ENCODE measurements around the gene ZNF837. TPM values are rescaled to one million over a fixed set of nuclear protein-coding genes. Genes with fewer than 3 reads are reported as not detected.

The ZNF837 gene
- total RNA-seq, 1 donor from 2014 or later: 1.5 TPM

DNA sequence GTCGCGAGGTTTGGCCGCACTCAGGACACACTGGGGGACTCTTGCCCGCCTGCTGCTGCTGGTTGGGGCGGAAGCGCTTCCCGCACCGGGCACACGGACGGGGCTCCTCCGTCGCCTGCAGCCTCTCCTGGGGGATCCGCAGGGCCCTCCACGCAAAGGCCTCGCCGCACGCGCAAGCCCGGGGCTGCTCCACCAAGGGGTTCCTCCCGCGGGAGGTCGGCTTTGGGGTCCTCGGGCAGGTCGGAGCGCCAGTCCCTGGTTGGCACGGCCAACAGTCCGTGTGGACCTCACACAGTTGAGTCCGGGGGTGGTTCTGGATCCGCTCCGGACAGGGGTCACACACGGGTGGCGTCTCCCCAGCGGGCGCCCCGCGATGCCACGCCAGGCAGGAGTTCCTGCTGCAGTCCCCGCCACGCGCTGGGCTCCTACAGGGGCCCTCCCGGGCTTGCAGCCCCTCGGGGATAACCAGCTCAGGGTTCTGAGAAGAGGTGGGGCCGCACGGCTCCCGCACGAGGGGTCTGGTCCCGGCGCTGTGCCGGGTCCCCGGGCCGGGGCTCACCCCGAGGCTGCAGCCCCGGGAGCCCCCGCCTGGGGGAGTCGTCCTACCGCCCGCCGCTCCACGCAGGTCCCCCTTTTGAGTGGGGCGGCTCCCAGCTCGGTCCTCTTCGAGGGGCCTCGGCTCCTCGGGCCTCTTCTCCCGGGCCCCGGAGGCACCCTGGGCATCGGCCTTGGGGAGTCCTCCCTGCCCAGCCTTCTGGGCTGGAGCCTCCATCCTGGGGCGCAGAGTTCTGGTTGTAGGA is 12.1 kb downstream of the ZNF837 start:
- DNase-seq: no peak

DNA sequence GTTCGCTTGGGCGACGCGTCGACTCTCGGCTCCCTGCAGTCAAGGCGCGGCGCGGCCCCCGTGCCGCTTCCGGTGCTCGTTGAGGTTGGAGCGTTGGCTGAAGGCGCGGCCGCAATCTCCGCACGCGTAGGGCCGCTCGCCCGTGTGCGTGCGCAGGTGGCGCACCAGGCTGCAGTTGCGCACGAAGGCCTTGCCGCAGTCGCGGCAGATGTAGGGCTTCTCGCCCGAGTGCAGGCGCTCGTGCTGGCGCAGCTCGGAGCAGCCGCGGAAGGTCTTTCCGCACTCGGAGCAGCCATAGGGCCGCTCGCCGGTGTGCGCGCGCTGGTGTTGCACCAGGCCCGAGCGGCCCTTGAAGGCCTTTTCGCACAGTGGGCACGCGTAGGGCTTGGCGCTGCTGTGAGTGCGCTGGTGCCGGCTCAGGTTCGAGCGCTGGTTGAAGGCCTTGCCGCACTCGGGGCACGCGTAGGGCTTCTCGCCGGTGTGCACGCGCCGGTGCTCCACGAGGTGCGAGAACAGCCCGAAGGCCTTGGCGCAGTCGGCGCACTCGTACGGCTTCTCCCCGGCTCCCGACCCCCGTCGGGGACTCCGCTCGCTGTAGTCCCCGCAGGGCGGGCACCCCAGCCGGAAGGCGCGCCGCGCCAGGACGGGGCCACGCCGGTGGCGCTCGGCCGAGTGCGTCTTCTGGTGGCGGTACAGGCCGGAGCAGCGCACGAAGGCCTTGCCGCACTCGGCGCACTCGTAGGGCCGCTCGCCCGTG is 13.0 kb downstream of the ZNF837 start:
- DNase-seq: no peak

DNA sequence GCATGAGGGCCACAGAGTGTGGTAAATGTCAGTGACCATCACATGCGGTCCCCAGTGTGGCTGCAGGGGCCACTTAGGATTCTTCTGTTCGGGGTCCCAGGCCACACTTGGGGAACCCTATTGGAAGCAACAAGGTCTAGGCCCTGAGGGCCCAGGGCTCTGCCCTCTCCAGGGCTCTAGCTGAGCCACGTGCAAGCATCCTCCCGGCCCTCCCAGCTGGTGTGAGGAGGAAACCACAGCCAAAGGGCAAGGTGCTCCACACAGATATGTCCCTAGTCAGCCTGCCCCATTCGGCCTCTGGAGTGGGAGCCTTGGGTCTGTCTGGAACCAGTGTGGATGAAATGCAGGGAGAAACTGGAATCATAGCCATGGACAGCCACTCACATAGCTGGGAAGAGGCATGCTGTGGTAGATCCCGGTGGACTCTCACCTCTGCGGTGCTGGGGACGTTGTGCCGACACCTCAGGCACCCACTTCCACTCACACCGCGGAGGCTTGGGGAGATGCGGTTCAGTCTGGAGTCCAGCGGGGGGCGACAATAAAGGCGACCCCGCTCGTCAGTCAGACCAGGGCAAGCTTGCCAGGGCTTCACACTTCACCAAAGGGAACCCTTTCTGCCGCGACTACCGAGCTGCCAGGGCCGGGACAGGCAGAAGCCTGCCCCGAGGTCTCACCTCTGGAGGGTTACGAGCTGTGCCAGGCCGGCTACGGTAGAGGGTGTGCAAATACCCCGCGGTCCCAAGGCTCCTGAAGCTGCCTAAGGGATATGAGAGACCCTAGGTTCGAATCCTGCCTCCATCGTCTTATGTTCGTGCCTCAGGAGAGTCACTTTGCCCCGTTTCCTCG is 14.0 kb downstream of the ZNF837 start:
- DNase-seq: no peak

DNA sequence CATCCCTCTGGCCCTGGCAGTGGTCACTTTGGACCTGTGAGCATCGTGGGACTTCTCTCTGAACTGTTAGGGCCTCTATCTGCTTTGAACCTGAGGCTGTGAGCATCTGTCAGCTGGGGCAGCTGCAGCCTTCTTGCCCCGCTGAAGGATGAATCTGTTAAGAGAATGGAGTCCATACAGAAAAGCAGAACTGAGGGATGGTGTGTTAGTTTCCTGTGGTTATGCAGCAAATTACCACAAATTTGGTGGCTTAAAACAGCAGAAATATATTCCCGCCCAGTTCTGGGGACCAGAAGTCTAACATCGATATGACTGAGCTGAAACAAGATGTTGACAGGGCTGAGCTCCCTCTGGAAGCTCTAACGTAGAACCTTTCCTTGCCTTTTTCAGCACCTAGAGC is 16.7 kb downstream of the ZNF837 start:
- no peak for DNase-seq

DNA sequence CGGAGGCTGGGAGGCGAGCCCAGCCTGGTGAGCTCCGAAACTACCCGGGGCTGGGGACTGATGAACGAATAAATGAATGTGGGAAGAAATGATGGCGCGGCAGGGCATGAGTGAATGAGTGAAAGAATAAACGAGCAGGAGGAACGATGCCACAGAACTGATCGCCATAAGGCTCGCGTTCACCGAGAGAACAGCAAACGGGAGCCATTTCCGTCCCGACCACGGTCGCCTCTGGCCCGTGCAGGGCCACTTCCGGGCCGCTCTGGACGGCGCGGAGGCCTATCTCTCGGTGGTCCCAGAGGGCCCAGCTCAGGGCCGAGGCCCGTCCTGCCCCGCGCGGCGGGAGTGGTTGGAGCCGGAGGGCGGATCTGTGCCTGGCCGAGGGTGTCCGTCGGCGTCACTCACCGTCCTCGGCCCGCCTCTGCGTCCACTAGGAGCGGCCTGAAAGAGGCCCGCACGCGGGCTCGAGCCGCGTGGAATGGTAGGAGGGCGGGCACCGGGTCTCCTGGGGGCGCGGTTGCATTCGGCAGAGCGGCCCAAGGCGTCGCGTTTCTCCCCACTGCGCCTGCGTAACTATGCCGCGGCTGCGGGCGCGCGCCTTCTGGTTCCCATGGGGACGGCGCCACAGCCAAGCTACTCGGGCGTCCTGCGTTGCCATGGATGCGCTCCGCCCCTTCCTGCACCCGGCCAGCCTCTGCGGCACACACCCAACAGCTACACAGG is 18.4 kb downstream of the ZNF837 start, which contains the start of gene ZNF497:
ZNF497 (minus strand) TSS at position 480 of the 723 bp plus-strand sequence. CDS start 5,116 bp downstream, outside the sequence.
- DNase-seq: peak; percentile 98

DNA sequence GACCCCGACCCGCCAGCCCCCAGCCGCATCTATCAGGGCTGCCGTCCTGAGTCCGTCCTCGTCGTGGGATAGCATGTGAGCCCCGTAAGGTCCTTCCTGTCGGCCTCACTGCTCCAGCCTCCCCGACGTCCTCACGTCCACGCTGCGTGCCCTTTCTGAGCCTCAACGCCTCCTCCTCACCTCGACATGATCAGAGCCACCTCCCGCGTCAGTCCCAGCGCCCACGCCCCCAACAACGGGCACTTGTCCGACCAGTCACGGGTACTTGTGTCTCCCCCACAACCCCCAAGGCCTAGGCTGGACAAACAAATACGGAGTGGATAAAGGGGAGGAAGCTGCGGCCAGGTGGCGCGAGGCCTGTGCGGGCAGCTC is 18.9 kb downstream of the ZNF837 start:
- DNase-seq: no peak

DNA sequence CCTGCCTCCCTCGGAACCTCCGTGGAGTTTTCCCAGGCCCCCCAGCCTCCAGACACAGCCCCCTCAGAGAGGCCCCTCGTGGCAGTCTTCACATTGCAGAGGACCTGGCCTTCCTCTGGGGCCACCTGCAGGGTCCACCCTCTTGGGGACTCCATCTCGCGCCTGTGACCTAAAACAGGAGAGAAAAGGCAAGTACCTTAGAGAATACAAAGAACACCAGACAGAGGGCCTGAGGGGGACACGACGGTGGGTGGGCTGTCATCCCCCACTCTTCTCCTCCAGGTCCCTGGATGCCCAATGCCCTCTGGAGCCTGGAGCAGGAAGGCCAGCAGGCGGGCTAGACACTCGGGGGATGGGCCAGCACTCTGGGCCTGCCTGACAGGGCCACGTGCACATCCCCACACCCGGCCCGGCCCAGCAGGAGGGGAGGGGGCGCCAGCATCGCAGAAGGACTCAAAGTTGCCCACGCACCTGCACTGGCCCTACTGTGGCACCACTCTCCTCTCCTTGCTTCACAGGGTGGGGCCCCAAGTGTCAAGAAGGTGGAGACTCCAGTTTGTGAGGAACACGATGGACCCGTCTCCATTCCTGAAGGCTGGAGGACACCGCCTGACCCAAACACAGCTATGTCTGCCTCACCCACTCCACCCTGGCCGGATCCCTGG is 23.2 kb downstream of the ZNF837 start:
- no peak for DNase-seq

DNA sequence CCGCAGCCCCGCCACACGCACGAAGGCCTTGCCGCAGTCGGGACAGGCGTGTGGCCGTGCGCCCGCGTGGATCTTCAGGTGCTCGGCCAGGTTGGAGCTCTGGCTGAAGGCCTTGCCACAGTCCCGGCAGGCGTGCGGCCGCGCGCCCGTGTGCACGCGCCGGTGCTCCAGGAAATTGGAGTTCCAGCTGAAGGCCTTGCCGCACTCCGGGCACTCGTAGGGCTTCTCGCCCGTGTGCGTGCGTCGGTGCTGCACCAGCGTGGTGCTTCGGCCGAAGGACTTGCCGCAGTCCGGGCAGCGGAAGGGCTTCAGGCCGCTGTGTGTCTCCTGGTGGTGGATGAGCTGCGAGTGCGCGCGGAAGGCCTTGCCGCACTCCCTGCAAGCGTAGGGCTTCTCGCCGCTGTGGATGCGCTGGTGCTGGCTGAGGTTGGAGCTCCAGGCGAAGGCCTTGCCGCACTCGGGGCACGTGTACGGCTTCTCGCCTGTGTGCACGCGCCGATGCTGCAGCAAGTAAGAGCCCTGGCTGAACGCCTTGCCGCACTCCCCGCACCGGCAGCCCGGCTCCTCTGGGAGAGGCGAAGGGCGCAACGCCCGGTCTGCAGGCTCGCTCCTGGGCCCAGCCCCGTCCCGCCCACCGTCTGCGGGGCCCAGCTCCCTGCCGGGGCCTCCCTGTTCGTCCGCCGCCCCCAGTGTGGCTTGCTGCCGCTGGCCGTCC is 23.9 kb downstream of the ZNF837 start:
- DNase-seq: peak; percentile 46

DNA sequence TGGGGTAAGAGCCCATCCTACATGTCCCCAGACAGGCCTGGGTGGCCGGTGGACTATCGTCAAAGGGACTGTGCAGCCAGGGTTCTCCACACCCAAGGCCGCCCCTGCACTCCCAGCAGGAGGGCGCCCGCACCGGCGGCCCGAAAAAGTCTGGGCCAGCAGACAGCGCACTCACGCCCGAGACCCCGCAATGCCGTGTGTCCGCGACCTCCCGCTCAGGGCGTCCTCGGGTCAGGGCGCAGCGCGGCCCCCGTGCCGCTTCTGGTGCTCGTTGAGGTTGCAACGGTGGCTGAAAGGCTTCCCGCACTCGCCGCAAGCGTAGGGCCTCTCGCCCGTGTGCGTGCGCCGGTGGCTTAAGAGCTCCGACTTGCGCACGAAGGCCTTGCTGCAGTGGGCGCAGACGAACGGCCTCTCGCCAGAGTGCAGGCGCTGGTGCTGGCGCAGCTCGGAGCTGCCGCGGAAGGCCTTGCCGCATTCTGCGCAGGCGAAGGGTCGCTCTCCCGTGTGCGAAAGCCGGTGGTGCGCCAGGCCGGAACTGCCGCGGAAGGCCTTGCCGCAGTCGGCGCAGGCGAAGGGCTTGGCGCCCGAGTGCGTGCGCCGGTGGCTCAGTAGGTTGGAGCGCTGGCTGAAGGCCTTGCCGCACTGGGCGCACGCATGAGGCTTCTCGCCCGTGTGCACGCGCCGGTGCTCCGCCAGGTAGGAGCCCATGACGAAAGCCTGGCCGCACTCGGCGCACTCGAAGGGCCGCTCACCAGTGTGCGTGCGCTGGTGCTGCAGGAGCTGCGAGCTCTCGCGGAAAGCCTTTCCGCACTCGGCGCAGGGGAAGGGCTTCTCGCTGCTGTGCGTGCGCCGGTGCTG is 24.7 kb downstream of the ZNF837 start:
- DNase-seq: peak; percentile 51

DNA sequence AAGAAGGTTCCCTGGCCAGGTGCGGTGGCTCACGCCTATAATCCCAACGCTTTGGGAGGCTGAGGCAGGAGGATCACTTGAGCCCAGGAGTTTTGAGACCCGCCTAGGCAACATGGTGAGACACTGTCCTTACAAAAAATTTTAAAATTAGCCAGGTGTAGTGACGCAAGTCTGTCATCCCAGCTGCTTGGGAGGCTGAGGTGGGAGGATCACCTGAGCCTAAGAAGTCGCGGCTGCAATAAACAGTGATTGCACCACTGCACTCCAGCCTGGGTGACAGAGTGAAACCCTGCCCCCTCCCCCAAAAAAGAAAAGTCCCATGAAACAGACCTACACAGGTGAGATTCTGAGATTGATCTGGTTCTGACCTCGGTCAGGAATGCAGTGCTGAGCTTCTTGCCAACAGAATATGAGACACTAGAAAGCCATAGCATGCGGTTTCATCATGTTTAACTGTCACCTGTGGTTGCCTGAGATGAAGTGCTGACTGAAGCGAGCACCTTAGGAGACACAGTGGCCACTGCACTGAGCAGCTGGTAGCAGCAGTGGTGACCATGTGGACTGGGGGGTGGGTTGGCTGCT is 25.5 kb downstream of the ZNF837 start:
- DNase-seq: no peak

DNA sequence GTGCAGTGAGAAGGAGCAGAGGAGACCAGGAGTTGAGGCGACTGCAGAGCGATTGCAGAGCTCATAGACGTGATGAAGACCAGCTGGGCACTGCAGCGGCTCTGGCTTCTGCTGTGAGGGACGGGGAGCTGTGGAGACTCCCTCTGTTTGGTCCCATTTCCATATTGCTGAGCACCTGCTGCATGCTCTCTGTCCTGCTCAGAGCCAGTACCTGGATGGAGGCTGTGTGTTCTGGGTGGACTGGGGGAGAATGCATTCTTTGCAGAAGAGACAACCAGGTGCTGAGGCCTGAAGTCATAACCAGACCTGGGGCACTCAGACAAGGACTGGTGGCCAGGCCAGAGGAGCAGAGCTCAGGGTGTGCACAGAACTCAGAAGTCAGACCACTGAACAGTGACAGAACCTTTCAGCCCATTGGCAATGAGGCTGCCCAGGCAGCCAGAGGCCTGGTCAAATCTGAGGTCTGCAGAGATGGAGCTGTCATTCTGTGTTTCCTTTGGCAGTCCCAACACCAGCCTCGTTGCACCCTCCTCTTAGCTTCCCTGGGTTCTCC is 26.3 kb downstream of the ZNF837 start:
- no peak for DNase-seq

DNA sequence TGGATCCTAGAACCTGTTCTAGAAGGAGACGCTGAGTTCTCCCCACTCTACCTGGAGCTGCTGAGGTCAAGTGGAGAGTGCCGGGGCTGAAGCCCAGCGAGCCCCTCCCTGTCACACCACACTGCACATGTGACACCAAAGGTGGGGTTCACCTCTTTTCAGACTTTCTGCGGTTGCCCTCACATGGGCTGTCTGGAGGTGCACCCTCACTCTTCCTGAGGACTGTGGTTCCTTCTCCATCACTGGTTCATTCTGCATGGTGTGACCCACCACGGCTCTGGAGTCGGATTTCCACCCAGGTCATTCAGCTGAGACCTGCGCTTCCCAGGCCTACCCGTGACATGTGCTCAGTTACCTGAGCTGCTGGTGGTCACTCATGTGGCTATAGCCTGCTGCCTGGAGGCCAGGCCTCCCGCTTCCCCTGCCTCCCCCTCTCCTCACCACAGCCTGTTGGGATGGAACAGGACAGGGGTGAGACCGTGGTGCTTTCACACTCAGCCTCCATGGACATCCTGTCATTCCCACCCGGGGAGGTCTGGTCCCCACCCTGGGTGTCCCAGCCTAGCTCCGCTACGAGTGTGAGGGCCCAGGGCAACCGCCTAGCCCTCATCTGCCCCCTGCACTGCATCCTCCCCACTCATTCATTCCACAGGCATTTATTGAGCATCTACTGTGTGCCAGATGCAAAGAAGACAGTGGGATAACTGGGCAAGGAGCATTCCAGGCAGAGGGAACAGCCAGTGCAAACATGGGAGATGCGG is 26.9 kb downstream of the ZNF837 start:
- DNase-seq: no peak

DNA sequence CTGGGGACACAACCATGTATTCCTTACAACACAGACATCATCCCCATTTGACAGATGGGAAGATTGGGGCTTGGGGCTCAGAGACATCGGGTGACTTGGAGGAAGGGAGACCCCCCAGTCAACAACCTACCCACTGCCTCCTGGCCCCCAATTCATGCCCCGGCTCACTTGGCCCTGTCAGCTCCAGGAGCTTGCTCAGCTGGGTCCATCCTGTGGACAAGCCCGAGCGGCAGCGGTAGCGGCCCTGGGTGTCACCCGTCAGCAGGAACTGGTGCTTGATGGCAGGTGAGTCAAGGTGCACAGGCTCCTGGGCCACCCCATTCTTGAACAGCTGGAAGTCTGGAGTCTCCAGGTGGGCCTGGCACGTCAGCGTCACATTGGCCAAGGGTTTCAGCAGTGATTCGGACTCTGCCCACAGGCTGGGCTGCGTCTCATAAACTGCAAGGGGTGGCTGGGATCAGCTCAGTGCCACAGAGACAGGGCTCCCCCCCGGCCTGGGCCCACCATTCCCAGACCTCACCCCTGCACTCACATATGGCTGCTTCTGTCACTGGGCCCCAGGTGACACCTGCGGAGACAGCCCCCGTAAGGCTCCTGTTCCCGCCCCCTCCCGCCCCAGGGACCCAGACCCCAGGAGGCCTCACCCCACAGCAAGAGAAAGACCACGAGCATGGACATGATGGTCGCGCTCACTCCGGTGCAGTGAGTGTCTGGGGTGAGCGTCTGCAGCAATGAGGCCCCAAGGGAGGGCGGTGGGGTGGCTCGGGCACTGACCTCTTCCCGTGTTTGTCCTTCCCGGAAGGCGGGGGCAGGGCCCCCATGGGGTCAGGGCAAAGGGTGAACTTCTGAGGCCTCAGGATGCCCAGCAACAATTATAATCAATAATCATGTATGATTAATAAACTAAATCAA is 27.8 kb downstream of the ZNF837 start, which contains the start of gene A1BG:
A1BG (minus strand) TSS at position 733 of the 912 bp plus-strand sequence; CDS start at position 678, 55 bp downstream.
- DNase-seq: no peak

DNA sequence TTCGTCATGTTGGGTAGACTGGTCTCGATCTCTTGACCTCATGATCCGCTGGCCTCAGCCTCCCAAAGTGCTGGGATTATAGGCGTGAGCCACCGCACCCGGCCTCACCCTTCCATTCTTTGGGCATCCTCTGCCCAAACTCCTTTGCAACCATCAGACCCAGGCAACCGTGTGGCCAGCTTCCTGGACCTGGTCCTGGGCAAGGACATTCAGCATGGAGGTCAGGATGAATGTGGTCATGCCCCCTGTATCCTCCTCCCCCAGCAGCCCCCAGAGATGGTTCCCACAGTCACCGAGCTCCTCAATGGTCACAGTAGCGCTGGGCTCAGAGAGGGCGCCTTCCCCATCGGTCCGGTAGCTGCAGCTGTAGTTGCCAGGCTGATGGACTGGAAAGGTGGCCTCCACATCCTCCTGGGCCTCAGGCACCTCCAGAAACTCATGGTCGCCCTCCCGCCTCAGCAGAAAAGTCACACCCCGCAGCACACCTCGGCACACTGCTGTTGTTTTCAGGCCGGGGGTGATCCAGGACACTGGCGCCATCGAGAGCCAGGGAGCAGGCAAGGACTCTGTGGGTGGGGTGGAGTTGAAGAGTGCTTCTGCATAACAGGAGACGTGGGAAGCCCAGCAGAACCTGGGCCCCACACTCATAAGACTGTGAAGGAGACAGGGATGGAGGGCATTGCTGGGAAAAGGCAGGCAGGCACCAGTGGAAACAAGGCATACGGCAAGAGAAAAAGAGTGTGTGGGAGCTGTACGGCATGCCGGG is 28.7 kb downstream of the ZNF837 start:
- no peak for DNase-seq

DNA sequence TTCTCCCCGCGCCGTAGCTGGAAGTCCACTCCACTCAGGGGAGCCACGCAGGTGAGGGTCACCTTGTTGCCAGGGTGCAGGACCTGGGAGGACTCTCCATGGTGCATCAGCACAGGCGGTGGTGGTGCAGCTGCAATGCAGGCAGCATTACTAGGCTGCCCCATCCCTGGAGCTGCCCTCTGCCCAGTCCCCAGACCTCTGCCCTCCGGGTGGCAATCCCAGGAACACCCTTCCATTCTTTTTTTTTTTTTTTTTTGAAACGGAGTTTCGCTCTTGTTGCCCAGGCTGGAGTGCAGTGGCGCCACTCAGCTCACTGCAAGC is 29.3 kb downstream of the ZNF837 start:
- no peak for DNase-seq

DNA sequence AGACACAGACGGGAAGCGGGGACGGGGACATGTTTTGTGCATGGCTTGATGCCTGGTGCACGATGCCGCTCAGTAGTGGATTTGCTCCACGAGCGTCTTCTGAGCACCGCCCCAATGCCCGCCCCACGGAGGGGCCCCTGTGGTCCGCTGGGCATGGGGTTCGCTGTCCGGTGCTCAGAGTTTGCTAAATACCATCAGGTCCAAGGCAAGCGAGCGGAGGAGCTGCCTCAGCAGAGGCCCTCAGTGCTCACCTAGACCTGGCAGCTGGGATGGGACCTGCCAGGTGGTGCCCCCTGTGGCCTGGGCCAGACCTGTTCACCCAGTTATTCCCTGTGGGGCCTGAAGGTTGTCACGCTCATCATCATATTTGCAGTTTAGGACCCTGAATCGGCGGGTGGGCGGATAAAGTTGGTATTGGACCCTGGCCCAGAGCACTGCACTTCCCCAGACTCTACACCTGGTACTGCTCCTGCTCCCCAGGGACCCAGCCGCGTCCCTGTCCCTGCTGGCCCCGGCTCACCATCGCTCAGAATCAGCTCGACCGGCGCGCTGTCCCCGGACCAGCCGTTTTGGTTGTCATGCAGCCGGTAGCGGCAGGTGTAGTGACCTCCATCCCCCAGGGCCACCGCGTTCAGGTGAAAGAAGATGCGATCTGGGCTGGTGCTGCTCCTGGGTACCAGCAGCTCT is 29.8 kb downstream of the ZNF837 start:
- no peak for DNase-seq

Measured in tongue (tissue), 2 donors.